Ovary (tissue), 3 donors: ENCODE data around the gene TRABD.

Experiments used
- EP300 ChIP-seq: sonication (generic); formaldehyde crosslinking; IDR thresholded peaks from one replicate; pipeline ENCODE4 v1.6.1; 2017; ENCODE audit warnings: antibody characterized with exemption
- POLR2A ChIP-seq: fragments of 450-650 bp; IDR thresholded peaks from one replicate; pipeline ENCODE4 v1.6.1; 2017; ENCODE audit warnings: antibody characterized with exemption, mild to moderate bottlenecking, moderate library complexity
- TF ChIP-seq, protein P1 (sequence below), 3 donors: fragments of 450-650 bp in 2 of 3; fragments of 200-600 bp in 1 of 3; IDR thresholded peaks; one replicate each; pipeline versions ENCODE4 v1.5.1 to v1.8.0; 2016 to 2022; ENCODE audit warnings: antibody characterized with exemption in 3 of 3, mild to moderate bottlenecking in 1 of 3
- donor health status: DM: no; HTN: no; CAD: no.

GRCh38 chr22:50179937-50180726, 5.6 kb upstream of the TRABD start:
- TF ChIP-seq, protein P1, sequence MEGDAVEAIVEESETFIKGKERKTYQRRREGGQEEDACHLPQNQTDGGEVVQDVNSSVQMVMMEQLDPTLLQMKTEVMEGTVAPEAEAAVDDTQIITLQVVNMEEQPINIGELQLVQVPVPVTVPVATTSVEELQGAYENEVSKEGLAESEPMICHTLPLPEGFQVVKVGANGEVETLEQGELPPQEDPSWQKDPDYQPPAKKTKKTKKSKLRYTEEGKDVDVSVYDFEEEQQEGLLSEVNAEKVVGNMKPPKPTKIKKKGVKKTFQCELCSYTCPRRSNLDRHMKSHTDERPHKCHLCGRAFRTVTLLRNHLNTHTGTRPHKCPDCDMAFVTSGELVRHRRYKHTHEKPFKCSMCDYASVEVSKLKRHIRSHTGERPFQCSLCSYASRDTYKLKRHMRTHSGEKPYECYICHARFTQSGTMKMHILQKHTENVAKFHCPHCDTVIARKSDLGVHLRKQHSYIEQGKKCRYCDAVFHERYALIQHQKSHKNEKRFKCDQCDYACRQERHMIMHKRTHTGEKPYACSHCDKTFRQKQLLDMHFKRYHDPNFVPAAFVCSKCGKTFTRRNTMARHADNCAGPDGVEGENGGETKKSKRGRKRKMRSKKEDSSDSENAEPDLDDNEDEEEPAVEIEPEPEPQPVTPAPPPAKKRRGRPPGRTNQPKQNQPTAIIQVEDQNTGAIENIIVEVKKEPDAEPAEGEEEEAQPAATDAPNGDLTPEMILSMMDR (IDR thresholded peaks at IDR 0.05) = no peak
- TF ChIP-seq POLR2A = no peak
- TF ChIP-seq EP300 = no peak
